ENCODE measurements around the gene LRRC34.

- TF ChIP-seq HDGF (IDR thresholded peaks at IDR 0.05; ENCODE audit: borderline replicate concordance) (no peak), NFRKB (IDR thresholded peaks at IDR 0.05) (no peak), TARDBP (IDR thresholded peaks at IDR 0.05) (no peak), ARNT (IDR thresholded peaks at IDR 0.05) (no peak), SP1 (IDR thresholded peaks at IDR 0.05) (no peak), FOXM1 (IDR thresholded peaks at IDR 0.05; ENCODE audit: borderline replicate concordance) (no peak), FOXK2 (IDR thresholded peaks at IDR 0.05) (no peak), CTBP1 (IDR thresholded peaks at IDR 0.05; ENCODE audit: borderline replicate concordance) (no peak), L3MBTL2 (conservative IDR thresholded peaks at IDR 0.05) (no peak)
- TF ChIP-seq, protein P1, sequence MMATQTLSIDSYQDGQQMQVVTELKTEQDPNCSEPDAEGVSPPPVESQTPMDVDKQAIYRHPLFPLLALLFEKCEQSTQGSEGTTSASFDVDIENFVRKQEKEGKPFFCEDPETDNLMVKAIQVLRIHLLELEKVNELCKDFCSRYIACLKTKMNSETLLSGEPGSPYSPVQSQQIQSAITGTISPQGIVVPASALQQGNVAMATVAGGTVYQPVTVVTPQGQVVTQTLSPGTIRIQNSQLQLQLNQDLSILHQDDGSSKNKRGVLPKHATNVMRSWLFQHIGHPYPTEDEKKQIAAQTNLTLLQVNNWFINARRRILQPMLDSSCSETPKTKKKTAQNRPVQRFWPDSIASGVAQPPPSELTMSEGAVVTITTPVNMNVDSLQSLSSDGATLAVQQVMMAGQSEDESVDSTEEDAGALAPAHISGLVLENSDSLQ (IDR thresholded peaks at IDR 0.05): no peak
These were observed 923 bp downstream of the LRRC34 start for GRCh38 chr3:169811631-169812331.

All from HEK293T (cell line).